MCF 10A (cell line): ENCODE data around the gene ZACN. TPM values are rescaled to one million over a fixed set of nuclear protein-coding genes. Genes with fewer than 3 reads are reported as not detected.
"Not testable (repeated sequence)": the region's sequence is repeated elsewhere in the genome, so short reads cannot be mapped to it uniquely, and the experiment has no call there.

ENCODE experiments used
- BruUV-seq: library from RNA; stranded (reverse); fragments of 400-500 nt; replicated peaks from 2 replicates; lab custom pipeline; 2021; lab: Mats Ljungman, UMichigan
- CTCF ChIA-PET: fragments of 300-600 bp; sonication (Branson Sonifier 250); formaldehyde crosslinking; extraction: SDS; loops from one replicate; lab custom pipeline; 2021; ENCODE audit warnings: antibody characterized with exemption, inconsistent platforms; lab: Yijun Ruan, JAX
- POLR2A ChIA-PET: fragments of 300-600, 350-650 bp; sonication (Branson Sonifier 250); formaldehyde crosslinking; extraction: SDS; loops from one replicate; lab custom pipeline; 2020; ENCODE audit warnings: antibody characterized with exemption, inconsistent platforms; lab: Yijun Ruan, JAX
- DNase-seq: peaks from one replicate; pipeline ENCODE4 v3.0.0-alpha.2; 2018; ENCODE audit not compliant: unreplicated experiment
- H3K27ac Mint-ChIP-seq: one replicate; pipeline ENCODE4 v1.8.0; 2022; ENCODE audit warnings: mild to moderate bottlenecking, low read depth, mixed read lengths; ENCODE audit not compliant: unreplicated experiment
- H3K27me3 Mint-ChIP-seq: one replicate; pipeline ENCODE4 v1.8.0; 2022; ENCODE audit warnings: mixed read lengths; ENCODE audit not compliant: insufficient read depth, unreplicated experiment
- H3K36me3 Mint-ChIP-seq: one replicate; pipeline ENCODE4 v1.8.0; 2022; ENCODE audit warnings: mild to moderate bottlenecking, moderate library complexity, mixed read lengths; ENCODE audit not compliant: insufficient read depth, unreplicated experiment
- H3K4me1 Mint-ChIP-seq: one replicate; pipeline ENCODE4 v1.8.0; 2022; ENCODE audit warnings: mixed read lengths; ENCODE audit not compliant: insufficient read depth, unreplicated experiment
- H3K4me3 Mint-ChIP-seq: one replicate; pipeline ENCODE4 v1.8.0; 2022; ENCODE audit warnings: mild to moderate bottlenecking, moderate library complexity, mixed read lengths; ENCODE audit not compliant: unreplicated experiment
- H3K9me3 Mint-ChIP-seq: one replicate; pipeline ENCODE4 v1.8.0; 2022; ENCODE audit warnings: mixed read lengths; ENCODE audit not compliant: unreplicated experiment
- intact Hi-C: fragments of 100-400 bp; cut with micrococcal nuclease; formaldehyde crosslinking; loops from 2 replicates; pipeline ENCODE4 v1.14.1; 2022
- total RNA-seq: library from RNA; stranded (reverse); gene quantifications from 2 replicates; pipeline ENCODE4 v1.2.3, GENCODE V29; 2022
- TF ChIP-seq, protein P1 (sequence below): fragments of 200-600 bp; IDR thresholded peaks from one replicate; pipeline ENCODE4 v1.8.0; 2022; ENCODE audit warnings: antibody characterized with exemption, mild to moderate bottlenecking; ENCODE audit not compliant: unreplicated experiment

Gene ZACN
- total RNA-seq, 1 experiment from 2014 or later: not detected

DNA sequence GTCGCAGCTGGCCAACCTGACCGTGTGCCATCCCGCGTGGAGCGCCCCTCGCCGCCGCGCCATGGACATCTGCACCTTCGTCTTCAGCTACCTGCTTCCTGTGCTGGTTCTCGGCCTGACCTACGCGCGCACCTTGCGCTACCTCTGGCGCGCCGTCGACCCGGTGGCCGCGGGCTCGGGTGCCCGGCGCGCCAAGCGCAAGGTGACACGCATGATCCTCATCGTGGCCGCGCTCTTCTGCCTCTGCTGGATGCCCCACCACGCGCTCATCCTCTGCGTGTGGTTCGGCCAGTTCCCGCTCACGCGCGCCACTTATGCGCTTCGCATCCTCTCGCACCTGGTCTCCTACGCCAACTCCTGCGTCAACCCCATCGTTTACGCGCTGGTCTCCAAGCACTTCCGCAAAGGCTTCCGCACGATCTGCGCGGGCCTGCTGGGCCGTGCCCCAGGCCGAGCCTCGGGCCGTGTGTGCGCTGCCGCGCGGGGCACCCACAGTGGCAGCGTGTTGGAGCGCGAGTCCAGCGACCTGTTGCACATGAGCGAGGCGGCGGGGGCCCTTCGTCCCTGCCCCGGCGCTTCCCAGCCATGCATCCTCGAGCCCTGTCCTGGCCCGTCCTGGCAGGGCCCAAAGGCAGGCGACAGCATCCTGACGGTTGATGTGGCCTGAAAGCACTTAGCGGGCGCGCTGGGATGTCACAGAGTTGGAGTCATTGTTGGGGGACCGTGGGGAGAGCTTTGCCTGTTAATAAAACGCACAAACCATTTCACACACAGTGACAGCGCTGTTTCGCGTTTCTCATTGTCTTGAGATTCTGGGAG, 2.0 kb upstream of the ZACN start:
- Mint-ChIP-seq H3K9me3 (no peaks in the 10 kb centered on the region), H3K27ac (no peak overlapping the region), H3K4me1 (peaks cover 4% of the 10 kb centered on the region), H3K4me3 (no peak overlapping the region), H3K36me3 (peaks cover 6% of the 10 kb centered on the region), H3K27me3 (peaks cover 54% of the 10 kb centered on the region)
- no TSS peak for BruUV-seq
- TF ChIP-seq, protein P1, sequence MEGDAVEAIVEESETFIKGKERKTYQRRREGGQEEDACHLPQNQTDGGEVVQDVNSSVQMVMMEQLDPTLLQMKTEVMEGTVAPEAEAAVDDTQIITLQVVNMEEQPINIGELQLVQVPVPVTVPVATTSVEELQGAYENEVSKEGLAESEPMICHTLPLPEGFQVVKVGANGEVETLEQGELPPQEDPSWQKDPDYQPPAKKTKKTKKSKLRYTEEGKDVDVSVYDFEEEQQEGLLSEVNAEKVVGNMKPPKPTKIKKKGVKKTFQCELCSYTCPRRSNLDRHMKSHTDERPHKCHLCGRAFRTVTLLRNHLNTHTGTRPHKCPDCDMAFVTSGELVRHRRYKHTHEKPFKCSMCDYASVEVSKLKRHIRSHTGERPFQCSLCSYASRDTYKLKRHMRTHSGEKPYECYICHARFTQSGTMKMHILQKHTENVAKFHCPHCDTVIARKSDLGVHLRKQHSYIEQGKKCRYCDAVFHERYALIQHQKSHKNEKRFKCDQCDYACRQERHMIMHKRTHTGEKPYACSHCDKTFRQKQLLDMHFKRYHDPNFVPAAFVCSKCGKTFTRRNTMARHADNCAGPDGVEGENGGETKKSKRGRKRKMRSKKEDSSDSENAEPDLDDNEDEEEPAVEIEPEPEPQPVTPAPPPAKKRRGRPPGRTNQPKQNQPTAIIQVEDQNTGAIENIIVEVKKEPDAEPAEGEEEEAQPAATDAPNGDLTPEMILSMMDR: no peak
- ChIA-PET POLR2A (interaction anchor here (1.1 to 3.5 kb wide), 2 partner anchors 19 to 26 kb away, joined by 3 to 12 read pairs; no protein-coding TSS in a partner anchor), CTCF (no interaction called here)
- intact Hi-C loops: no loop called here
- no peak for DNase-seq

DNA sequence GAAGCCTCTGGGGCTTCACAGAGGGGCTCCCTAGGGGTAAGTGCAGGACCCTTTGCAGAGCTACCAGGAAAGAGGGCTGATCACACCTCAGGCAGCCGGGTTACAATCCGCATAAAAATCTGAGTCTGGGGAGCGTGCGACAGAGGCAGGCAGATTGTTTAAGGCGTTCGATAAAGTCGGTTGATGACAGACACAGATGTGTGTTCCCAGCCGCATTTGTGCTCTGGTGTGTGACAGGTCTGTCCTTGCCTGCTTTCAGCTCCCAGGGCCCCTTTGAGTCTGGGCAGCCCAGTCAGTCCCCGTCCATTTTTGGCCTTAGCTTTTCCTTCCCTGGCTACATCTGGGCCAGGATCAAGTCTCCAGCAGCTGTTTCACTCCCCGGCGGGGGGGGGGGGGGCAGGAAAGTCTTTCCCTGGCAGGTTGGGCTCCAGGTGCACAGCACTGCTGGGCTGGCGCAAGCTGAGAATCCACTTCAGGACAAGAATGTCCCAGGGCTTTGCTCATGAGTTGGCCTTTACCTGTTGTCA, 1.3 kb upstream of the ZACN start:
- DNase-seq: no peak
- no TSS peak for BruUV-seq
- Mint-ChIP-seq H3K9me3 (no peaks in the 10 kb centered on the region), H3K27ac (no peak overlapping the region), H3K4me1 (peaks cover 4% of the 10 kb centered on the region), H3K4me3 (no peak overlapping the region), H3K27me3 (peaks cover 54% of the 10 kb centered on the region), H3K36me3 (peaks cover 6% of the 10 kb centered on the region)
- intact Hi-C loops: no loop called here
- TF ChIP-seq, protein P1: no peak
- CTCF ChIA-PET: no interaction called here
- POLR2A ChIA-PET: interaction anchor here (0.7 to 3.5 kb wide), 3 partner anchors 18 to 27 kb away, joined by 3 to 12 read pairs (median 3); no protein-coding TSS in a partner anchor

DNA sequence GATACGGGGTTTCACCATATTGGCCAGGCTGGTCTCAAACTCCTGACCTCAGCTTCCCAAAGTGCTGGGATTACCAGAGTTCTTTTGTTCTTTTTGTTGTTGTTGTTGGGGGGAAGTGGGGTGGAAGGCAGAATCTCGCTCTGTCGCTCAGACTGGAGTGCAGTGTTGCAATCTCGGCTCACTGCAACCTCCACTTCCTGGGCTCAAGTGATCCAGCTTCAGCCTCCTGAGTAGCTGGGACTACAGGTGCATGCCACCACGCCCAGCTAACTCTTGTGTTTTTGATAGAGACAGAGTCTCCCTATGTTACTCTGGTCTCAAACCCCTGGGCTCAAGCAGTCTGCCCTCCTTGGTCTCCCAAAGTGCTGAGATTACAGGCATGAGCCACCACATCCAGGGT, 612 bp upstream of the ZACN start:
- BruUV-seq, CTCF ChIA-PET, intact Hi-C loops, H3K27ac Mint-ChIP-seq, H3K4me1 Mint-ChIP-seq, H3K4me3 Mint-ChIP-seq, H3K36me3 Mint-ChIP-seq, DNase-seq, H3K9me3 Mint-ChIP-seq: not testable (repeated sequence)
- peaks cover 54% of the 10 kb centered on the region for H3K27me3 Mint-ChIP-seq
- POLR2A ChIA-PET: interaction anchor here (0.7 to 3.5 kb wide), 2 partner anchors 24 to 26 kb away, joined by 3 to 12 read pairs; no protein-coding TSS in a partner anchor

DNA sequence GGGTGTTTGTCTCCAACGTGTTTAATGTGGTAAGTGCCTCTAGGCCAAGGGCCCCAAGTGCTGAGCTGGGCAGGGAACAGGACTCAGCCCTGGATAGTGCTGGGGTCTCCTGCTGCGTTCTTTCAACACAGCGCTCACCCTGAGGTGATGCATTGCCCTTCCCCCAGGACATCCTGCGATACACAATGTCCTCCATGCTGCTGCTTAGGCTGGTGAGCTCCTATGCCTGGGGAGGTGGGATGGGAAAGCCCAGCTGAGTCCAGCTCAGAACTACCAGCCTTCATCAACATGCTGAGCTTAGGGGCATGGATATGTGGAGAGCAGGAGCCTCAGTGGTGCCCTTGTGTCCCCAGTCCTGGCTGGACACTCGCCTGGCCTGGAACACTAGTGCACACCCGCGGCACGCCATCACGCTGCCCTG, 563 bp downstream of the ZACN start:
- DNase-seq: no peak
- intact Hi-C loops: no loop called here
- POLR2A ChIA-PET: interaction anchor here (0.6 to 3.5 kb wide), 5 partner anchors 9 to 60 kb away, joined by 3 to 12 read pairs (median 3); no protein-coding TSS in a partner anchor
- Mint-ChIP-seq H3K27ac (no peak overlapping the region), H3K4me3 (no peak overlapping the region), H3K36me3 (peaks cover 11% of the 10 kb centered on the region), H3K4me1 (peaks cover 4% of the 10 kb centered on the region), H3K9me3 (no peaks in the 10 kb centered on the region), H3K27me3 (peaks cover 51% of the 10 kb centered on the region)
- TF ChIP-seq, protein P1: no peak
- BruUV-seq: no TSS peak
- CTCF ChIA-PET: no interaction called here
